GM12801 (cell line): ENCODE measurements around the gene PGRMC2.

ENCODE experiments used
- CTCF ChIP-seq: IDR thresholded peaks from one replicate; pipeline ENCODE4 v1.5.1; 2011; ENCODE audit warnings: control low read depth; ENCODE audit not compliant: insufficient read length; ENCODE audit errors: extremely low read depth

The PGRMC2 gene

GRCh38 chr4:128309585-128309984 lies 22.0 kb upstream of the PGRMC2 start:
- no peak for TF ChIP-seq CTCF

- TF ChIP-seq CTCF: no peak
Observed at GRCh38 chr4:128308986-128309385, 21.4 kb upstream of the PGRMC2 start.

- TF ChIP-seq CTCF: no peak
Observed at GRCh38 chr4:128307123-128307571, 19.5 kb upstream of the PGRMC2 start.

- TF ChIP-seq CTCF: no peak
Observed at GRCh38 chr4:128305942-128306341, 18.3 kb upstream of the PGRMC2 start.

GRCh38 chr4:128303986-128304385 lies 16.4 kb upstream of the PGRMC2 start:
- TF ChIP-seq CTCF: no peak

- no peak for TF ChIP-seq CTCF
Observed at GRCh38 chr4:128303405-128303785, 15.8 kb upstream of the PGRMC2 start.

- no peak for TF ChIP-seq CTCF
Observed at GRCh38 chr4:128301979-128302378, 14.4 kb upstream of the PGRMC2 start.

- TF ChIP-seq CTCF: no peak
Observed at GRCh38 chr4:128299848-128300247, 12.2 kb upstream of the PGRMC2 start.
